Measurements from ENCODE around the gene CD302.
"Not testable (repeated sequence)": the region's sequence is repeated elsewhere in the genome, so short reads cannot be mapped to it uniquely, and the experiment has no call there.

Gene CD302

DNA sequence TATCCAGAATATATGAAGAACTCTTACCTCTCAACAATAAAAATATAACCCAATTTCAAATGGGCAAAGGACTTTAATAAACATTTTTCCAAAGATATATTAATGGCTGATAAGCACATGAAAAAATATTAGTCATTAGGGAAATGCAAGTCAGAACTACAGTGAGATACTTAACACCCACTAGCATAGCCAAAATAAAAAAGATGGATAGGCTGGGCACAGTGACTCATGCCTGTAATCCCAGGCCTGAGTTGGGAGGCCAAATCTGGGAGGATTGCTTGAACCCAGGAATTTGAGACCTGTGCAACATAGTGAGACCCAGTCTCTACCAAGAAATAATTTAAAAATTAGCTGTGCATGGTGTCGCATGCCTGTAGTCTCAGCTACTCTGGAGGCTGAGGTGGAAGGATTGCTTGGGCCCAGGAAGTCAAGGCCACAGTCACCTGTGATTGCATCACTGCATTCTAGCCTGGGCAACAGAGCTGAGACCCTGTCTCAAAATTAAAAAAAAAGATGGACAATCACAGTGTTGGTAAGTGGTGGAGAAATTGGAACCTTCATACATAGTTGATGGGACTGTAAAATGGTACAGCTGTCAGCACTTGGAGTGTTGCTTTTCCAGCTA, 60.6 kb downstream of the CD302 start:
- Histone ChIP-seq H3K4me3 (no peak overlapping the region), H3K27me3 (no peaks in the 10 kb centered on the region), H3K9me3 (no peaks in the 10 kb centered on the region), H3K27ac (no peak overlapping the region), H3K36me3 (peaks cover 13 to 51% (median 39%) of the 10 kb centered on the region in 3 donors), H3K4me1 (peaks cover 0 to 59% (median 0%) of the 10 kb centered on the region in 4 donors)
- intact Hi-C loops (cut with DNase I; ENCODE audit: low total_unique reads): no loop called here
- TF ChIP-seq, protein P1, sequence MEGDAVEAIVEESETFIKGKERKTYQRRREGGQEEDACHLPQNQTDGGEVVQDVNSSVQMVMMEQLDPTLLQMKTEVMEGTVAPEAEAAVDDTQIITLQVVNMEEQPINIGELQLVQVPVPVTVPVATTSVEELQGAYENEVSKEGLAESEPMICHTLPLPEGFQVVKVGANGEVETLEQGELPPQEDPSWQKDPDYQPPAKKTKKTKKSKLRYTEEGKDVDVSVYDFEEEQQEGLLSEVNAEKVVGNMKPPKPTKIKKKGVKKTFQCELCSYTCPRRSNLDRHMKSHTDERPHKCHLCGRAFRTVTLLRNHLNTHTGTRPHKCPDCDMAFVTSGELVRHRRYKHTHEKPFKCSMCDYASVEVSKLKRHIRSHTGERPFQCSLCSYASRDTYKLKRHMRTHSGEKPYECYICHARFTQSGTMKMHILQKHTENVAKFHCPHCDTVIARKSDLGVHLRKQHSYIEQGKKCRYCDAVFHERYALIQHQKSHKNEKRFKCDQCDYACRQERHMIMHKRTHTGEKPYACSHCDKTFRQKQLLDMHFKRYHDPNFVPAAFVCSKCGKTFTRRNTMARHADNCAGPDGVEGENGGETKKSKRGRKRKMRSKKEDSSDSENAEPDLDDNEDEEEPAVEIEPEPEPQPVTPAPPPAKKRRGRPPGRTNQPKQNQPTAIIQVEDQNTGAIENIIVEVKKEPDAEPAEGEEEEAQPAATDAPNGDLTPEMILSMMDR (IDR thresholded peaks at IDR 0.05): no peak
- no peak for DNase-seq

DNA sequence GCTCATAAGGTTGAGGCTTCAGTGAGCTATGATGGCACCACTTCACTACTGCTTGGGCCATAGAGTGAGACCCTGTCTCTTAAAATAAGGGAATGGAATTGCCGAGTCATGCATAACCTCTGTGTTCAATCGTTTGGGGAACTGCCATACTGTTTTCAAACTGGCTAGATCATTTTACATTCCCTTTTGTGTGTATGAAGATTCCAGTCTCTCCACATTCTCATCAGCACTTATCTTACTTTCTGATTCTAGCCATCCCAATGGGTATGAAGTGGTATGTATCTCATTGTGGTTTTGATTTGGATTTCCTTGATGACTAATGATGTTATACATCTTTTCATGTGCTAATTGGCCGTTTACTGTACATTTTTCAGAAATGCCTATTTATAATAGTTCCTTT, 62.0 kb downstream of the CD302 start:
- Histone ChIP-seq H3K4me3 (no peak overlapping the region), H3K36me3 (peaks cover 24 to 64% (median 50%) of the 10 kb centered on the region in 3 donors), H3K27me3 (no peaks in the 10 kb centered on the region), H3K4me1 (peaks cover 0 to 50% (median 0%) of the 10 kb centered on the region in 4 donors), H3K27ac (no peak overlapping the region), H3K9me3 (no peaks in the 10 kb centered on the region)
- intact Hi-C loops (cut with DNase I; ENCODE audit: low total_unique reads): no loop called here
- TF ChIP-seq, protein P1 (IDR thresholded peaks at IDR 0.05): no peak
- DNase-seq: no peak

DNA sequence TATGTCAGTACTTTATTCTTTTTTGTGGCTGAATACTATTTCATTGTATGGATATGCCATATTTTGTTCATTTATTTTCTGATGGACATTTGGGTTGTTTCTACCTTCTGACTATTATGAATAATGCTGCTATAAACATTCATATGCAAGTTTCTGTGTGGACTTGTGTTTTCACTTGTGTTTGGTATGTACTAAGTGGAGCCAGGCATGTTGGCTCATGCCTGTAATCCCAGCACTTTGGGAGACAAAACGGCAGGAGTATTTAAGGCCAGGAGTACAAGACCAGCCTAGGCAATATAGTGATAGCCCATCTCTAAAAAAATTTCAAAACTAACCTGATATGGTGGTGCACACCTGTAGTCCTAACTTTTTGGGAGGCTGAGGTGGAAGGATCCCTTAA, 62.4 kb downstream of the CD302 start:
- Histone ChIP-seq H3K4me3 (no peak overlapping the region), H3K27ac (no peak overlapping the region), H3K4me1 (peaks cover 0 to 46% (median 0%) of the 10 kb centered on the region in 4 donors), H3K27me3 (no peaks in the 10 kb centered on the region), H3K9me3 (no peaks in the 10 kb centered on the region), H3K36me3 (peaks cover 28 to 68% (median 54%) of the 10 kb centered on the region in 3 donors)
- intact Hi-C loops (cut with DNase I; ENCODE audit: low total_unique reads): no loop called here
- DNase-seq: no peak
- TF ChIP-seq, protein P1 (IDR thresholded peaks at IDR 0.05): no peak

DNA sequence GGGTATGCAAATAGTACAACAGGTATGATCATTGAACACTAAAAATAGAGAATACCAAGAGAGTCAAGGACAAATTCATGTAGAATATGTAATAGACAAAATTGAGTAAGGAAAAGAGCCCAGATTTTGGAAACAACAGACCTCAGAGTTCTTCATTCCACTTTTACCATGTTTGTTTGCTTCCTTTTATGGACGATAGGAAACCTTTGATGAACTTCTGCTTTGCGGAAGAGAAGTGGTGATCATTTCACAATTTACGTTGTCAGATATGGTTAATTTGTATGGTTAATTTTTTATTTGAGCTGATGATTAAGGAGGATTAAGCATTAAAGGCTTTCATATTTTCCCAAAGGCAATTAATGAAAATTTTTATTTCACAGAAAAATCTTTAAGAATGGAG, 69.4 kb downstream of the CD302 start:
- peaks cover 36 to 49% (median 42%) of the 10 kb centered on the region in 3 donors for H3K36me3 ChIP-seq
- H3K4me3 ChIP-seq: no peak overlapping the region
- TF ChIP-seq, protein P1 (IDR thresholded peaks at IDR 0.05): no peak
- no peaks in the 10 kb centered on the region for H3K9me3 ChIP-seq
- intact Hi-C loops (cut with DNase I; ENCODE audit: low total_unique reads): no loop called here
- H3K27me3 ChIP-seq: no peaks in the 10 kb centered on the region
- no peak for DNase-seq
- H3K4me1 ChIP-seq: peaks cover 0 to 25% (median 4%) of the 10 kb centered on the region in 4 donors
- H3K27ac ChIP-seq: no peak overlapping the region

DNA sequence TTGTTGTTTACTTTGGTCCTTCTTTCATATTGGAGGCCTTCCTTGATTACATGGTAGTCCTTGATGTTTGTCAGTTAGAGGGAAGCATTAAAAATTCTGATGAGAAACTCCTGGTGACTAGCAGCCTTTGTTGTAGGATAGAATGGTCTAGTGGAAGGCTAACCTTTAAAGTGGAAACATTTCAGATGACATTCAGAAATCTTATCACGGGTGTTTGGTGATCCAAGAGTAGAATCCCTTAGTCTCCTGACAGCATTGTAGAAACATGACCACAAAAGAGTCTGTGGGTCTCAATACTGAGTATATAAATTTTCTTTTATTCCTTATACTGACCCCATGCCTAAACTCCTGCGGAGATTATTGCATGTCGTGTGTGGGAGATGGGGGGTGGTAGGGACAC, 72.3 kb downstream of the CD302 start:
- no peaks in the 10 kb centered on the region for H3K9me3 ChIP-seq
- peaks cover 0 to 46% (median 12%) of the 10 kb centered on the region in 4 donors for H3K4me1 ChIP-seq
- peaks cover 17 to 30% (median 20%) of the 10 kb centered on the region in 3 donors for H3K36me3 ChIP-seq
- TF ChIP-seq, protein P1 (IDR thresholded peaks at IDR 0.05): no peak
- intact Hi-C loops (cut with DNase I; ENCODE audit: low total_unique reads): no loop called here
- H3K27me3 ChIP-seq: no peaks in the 10 kb centered on the region
- no peak for DNase-seq
- H3K4me3 ChIP-seq: no peak overlapping the region
- no peak overlapping the region for H3K27ac ChIP-seq

DNA sequence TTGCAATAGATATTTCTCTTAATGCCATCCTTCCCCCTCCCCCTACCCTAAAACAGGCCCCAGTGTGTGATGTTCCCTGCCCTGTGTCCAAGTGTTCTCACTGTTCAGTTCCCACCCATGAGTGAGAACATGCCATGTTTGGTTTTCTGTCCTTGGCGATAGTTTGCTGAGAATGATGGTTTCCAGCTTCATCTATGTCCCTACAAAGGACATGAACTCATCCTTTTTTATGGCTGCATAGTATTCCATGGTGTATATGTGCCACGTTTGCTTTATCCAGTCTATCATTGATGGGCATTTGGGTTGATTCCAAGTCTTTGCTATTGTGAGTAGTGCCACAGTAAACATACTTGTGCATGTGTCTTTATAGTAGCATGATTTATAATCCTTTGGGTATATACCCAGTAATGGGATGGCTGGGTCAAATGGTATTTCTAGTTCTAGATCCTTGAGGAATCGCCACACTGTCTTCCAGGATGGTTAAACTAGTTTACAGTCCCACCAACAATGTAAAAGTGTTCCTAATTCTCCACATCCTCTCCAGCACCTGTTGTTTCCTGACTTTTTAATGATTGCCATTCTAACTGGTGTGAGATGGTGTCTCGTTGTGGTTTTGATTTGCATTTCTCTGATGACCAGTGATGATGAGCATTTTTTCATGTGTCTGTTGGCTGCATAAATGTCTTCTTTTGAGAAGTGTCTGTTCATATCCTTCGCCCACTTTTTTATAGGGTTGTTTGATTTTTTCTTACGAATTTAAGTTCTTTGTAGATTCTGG, 73.0 kb downstream of the CD302 start:
- peaks cover 0 to 50% (median 15%) of the 10 kb centered on the region in 4 donors for H3K4me1 ChIP-seq
- H3K9me3 ChIP-seq; H3K4me3 ChIP-seq; H3K27me3 ChIP-seq; intact Hi-C loops (cut with DNase I; ENCODE audit: low total_unique reads); DNase-seq; H3K27ac ChIP-seq: not testable (repeated sequence)
- H3K36me3 ChIP-seq: peaks cover 17 to 30% (median 22%) of the 10 kb centered on the region in 3 donors

Measured in tibial artery (tissue), 4 donors.